GM19239 (cell line): ENCODE measurements around the gene TAGLN2.

Experiments used
- DNase-seq: peaks from one replicate; pipeline ENCODE4 v3.0.0; 2011; ENCODE audit warnings: low spot score; ENCODE audit not compliant: insufficient read length
- FAIRE-seq: peaks from 2 replicates; lab custom pipeline; 2011; peaks lifted over from hg19 to GRCh38; lab: Jason Lieb, UNC

Gene TAGLN2

GRCh38 chr1:159882527-159882862, 42.8 kb downstream of the TAGLN2 start:
- FAIRE-seq = no peak

GRCh38 chr1:159881622-159882526, 43.4 kb downstream of the TAGLN2 start:
- no peak for DNase-seq
- no peak for FAIRE-seq

More at GRCh38 chr1:159882527-159882862, 42.8 kb downstream of the TAGLN2 start:
- no peak for DNase-seq

- DNase-seq (no peak), FAIRE-seq (no peak)
Observed at GRCh38 chr1:159880430-159880829, 44.9 kb downstream of the TAGLN2 start.

- no peak for DNase-seq
- FAIRE-seq = no peak
Observed at GRCh38 chr1:159879977-159880376, 45.3 kb downstream of the TAGLN2 start.

GRCh38 chr1:159879136-159879535, 46.2 kb downstream of the TAGLN2 start:
- no peak for FAIRE-seq
- DNase-seq = no peak

- DNase-seq (no peak), FAIRE-seq (no peak)
Observed at GRCh38 chr1:159877695-159878444, 47.4 kb downstream of the TAGLN2 start.

- no peak for FAIRE-seq
- DNase-seq = no peak
Observed at GRCh38 chr1:159873530-159874143, 51.7 kb downstream of the TAGLN2 start.

- DNase-seq = no peak
- no peak for FAIRE-seq
Observed at GRCh38 chr1:159872891-159873290, 52.4 kb downstream of the TAGLN2 start.

GRCh38 chr1:159870704-159871103, 54.6 kb downstream of the TAGLN2 start:
- no peak for FAIRE-seq
- DNase-seq = no peak

- DNase-seq (no peak), FAIRE-seq (no peak)
Observed at GRCh38 chr1:159869607-159870006, 55.7 kb downstream of the TAGLN2 start.

GRCh38 chr1:159869173-159869572, 56.1 kb downstream of the TAGLN2 start:
- FAIRE-seq (no peak), DNase-seq (no peak)

- DNase-seq (no peak), FAIRE-seq (no peak)
Observed at GRCh38 chr1:159868766-159869165, 56.5 kb downstream of the TAGLN2 start.
